GM19452 (cell line): Measurements from ENCODE around the gene EXOC3.
"Not testable (repeated sequence)": the region's sequence is repeated elsewhere in the genome, so short reads cannot be mapped to it uniquely, and the experiment has no call there.

Experiments
- ATAC-seq: cut with Tn5 transposase; IDR thresholded peaks from one replicate; pipeline ENCODE4 v1.9.1; 2021; ENCODE audit not compliant: unreplicated experiment

EXOC3 gene

GRCh38 chr5:407051-407450 lies 35.9 kb upstream of the EXOC3 start:
- no peak for ATAC-seq

- no peak for ATAC-seq
These were observed 35.1 kb upstream of the EXOC3 start for GRCh38 chr5:407801-408268.

- no peak for ATAC-seq
These were observed 32.0 kb upstream of the EXOC3 start for GRCh38 chr5:410911-411517.

GRCh38 chr5:411728-412127 lies 31.2 kb upstream of the EXOC3 start:
- no peak for ATAC-seq

- not testable (repeated sequence) for ATAC-seq
These were observed 27.7 kb upstream of the EXOC3 start for GRCh38 chr5:414991-415927.

GRCh38 chr5:415928-416635 lies 26.9 kb upstream of the EXOC3 start:
- ATAC-seq, result no peak

GRCh38 chr5:416636-416960 lies 26.4 kb upstream of the EXOC3 start:
- no peak for ATAC-seq

- ATAC-seq, result no peak
These were observed 25.4 kb upstream of the EXOC3 start for GRCh38 chr5:417301-418161.

GRCh38 chr5:418162-419121 lies 24.5 kb upstream of the EXOC3 start:
- ATAC-seq, result no peak

GRCh38 chr5:419970-420369 lies 23.0 kb upstream of the EXOC3 start:
- ATAC-seq, result no peak

- no peak for ATAC-seq
These were observed 22.2 kb upstream of the EXOC3 start for GRCh38 chr5:420632-421286.

GRCh38 chr5:421287-421880 lies 21.6 kb upstream of the EXOC3 start:
- no peak for ATAC-seq

GRCh38 chr5:421901-422300 lies 21.1 kb upstream of the EXOC3 start:
- no peak for ATAC-seq

- no peak for ATAC-seq
These were observed 20.4 kb upstream of the EXOC3 start for GRCh38 chr5:422323-423232.

- ATAC-seq, result no peak
These were observed 19.8 kb upstream of the EXOC3 start for GRCh38 chr5:423233-423565.

- ATAC-seq, result no peak
These were observed 19.2 kb upstream of the EXOC3 start for GRCh38 chr5:423626-424261.

- peak; percentile 80 for ATAC-seq
These were observed 18.5 kb upstream of the EXOC3 start for GRCh38 chr5:424301-425110.
